H7 (cell line): ENCODE data around the gene HIVEP2. TPM values are rescaled to one million over a fixed set of nuclear protein-coding genes. Genes with fewer than 3 reads are reported as not detected.

Experiments
- DNase-seq: peaks from one replicate; pipeline ENCODE4 v3.0.0; 2012
- H3K27me3 ChIP-seq: 2 replicates; pipeline ENCODE4 v1.6.0; 2011; ENCODE audit warnings: mild to moderate bottlenecking, low read length; ENCODE audit not compliant: control insufficient read depth, insufficient read depth
- H3K36me3 ChIP-seq: replicated peaks from 2 replicates; pipeline ENCODE4 v1.5.1; 2011; ENCODE audit warnings: low read length; ENCODE audit not compliant: control insufficient read depth, insufficient read depth
- H3K4me3 ChIP-seq: 2 replicates; pipeline ENCODE4 v1.5.1; 2011; ENCODE audit warnings: low read depth, mild to moderate bottlenecking, control low read depth, low read length, moderate library complexity; ENCODE audit not compliant: insufficient read depth
- total RNA-seq: library from RNA; depleted of rRNA; stranded (reverse); fragments of >200 nt; shearing (Covaris generic); gene quantifications from 2 replicates; pipeline ENCODE4 v1.2.3, GENCODE V29; 2014

Gene HIVEP2
- total RNA-seq, 1 experiment from 2014 or later: 4.1 TPM

DNA sequence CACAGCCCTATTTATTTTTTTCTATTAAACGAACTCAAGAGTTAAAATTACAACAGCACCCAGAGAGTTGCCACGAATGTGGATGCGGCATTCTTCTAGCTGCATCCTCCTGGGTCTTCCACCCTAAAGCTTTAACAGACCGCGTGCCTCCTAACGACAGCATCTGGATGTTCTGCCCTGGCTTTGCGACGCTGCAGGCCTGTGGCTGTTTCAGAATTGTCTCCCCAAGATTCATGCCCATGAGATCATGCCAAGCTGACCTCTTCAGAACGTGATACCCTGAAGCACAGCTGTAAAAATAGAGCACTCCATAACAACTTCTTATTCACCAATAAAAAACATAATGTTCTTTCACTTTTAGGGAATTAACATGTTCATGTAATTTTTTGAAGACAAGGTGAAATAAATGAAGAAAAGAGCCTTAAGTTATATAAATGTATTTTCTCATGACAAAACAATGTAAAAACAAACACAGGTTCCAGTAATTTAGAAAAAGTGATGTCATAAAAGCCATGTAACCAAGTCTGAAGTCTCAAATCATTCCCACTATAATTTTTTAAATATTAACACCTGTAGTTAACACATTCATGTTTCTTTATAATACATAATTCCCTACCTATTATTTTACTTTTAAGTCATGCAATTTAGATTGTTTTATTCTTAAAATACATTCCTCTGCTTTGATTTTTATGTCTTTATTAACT is 26.5 kb downstream of the HIVEP2 start:
- no peak overlapping the region for H3K4me3 ChIP-seq
- no peaks in the 10 kb centered on the region for H3K36me3 ChIP-seq
- DNase-seq: no peak
- no peaks in the 10 kb centered on the region for H3K27me3 ChIP-seq

DNA sequence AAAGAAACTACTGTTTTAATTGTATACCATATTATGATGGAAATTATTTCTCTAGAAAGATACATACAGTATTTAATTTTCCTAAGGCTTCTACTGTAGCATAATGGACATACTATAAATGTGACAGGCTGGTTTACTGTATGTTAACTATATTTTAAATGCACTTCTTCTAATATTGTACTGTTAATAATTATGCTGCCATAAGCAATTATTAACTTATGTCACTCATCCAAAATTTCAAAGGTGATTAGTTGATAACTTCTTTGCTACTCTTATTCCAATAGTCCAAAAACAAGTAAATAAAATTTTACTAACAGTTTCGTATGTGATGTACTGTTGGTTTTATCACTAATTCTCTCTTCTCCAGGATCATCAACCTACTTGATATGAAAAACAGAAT is 28.1 kb downstream of the HIVEP2 start:
- no peaks in the 10 kb centered on the region for H3K27me3 ChIP-seq
- DNase-seq: no peak
- H3K4me3 ChIP-seq: no peak overlapping the region
- H3K36me3 ChIP-seq: no peaks in the 10 kb centered on the region

- no peaks in the 10 kb centered on the region for H3K36me3 ChIP-seq
- H3K4me3 ChIP-seq: no peak overlapping the region
- no peaks in the 10 kb centered on the region for H3K27me3 ChIP-seq
- no peak for DNase-seq
Observed at GRCh38 chr6:142914937-142915697, 29.9 kb downstream of the HIVEP2 start.

DNA sequence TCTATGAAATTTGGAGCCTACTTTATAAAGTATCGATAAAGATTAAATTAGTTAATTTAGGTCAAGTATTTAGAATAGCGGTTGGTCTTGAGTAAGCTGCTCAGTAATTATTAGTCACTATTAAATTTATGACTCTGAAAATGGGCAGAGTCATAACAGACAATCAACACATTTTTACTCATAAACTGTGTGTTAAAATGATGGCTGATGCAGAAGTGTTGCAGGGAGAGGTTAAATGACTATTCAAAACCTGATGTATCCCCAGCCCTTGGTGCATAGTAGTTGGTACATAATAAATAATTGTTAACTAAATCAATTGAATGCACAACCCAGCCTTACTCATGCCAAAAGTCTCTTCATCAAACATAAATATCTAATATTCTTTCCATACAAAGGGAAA is 30.6 kb downstream of the HIVEP2 start:
- DNase-seq: no peak
- no peaks in the 10 kb centered on the region for H3K27me3 ChIP-seq
- H3K4me3 ChIP-seq: no peak overlapping the region
- no peaks in the 10 kb centered on the region for H3K36me3 ChIP-seq

DNA sequence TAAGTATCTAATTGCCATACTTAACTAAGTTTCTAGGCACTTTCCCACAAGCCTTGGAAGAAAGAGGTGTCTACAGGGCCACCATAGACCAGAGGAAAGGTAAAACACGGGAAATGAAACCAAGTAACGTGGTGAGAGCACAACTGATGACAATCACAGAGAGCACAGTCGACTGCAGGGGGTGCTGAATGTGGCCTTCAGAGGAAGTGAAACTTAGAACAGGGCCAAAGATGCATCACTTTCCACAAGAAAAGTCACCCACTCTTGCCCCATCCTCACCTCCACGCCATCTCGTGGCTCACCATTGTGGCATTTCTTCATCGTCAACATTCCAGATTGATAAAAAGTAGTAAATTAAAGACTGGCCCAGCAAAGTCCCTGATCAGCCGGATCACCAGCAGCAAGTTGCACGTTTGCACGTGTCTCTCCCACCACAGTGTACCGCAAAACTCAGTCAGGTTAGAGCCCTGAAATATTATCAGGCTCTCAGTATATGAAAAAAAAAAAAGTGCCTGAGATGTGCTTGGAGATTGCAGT is 31.4 kb downstream of the HIVEP2 start:
- no peaks in the 10 kb centered on the region for H3K36me3 ChIP-seq
- H3K27me3 ChIP-seq: no peaks in the 10 kb centered on the region
- no peak for DNase-seq
- no peak overlapping the region for H3K4me3 ChIP-seq

- no peak overlapping the region for H3K4me3 ChIP-seq
- no peaks in the 10 kb centered on the region for H3K27me3 ChIP-seq
- H3K36me3 ChIP-seq: no peaks in the 10 kb centered on the region
- DNase-seq: no peak
Observed at GRCh38 chr6:142913036-142913510, 31.9 kb downstream of the HIVEP2 start.

GRCh38 chr6:142912125-142912524 is 32.9 kb downstream of the HIVEP2 start:
- no peak overlapping the region for H3K4me3 ChIP-seq
- H3K27me3 ChIP-seq: no peaks in the 10 kb centered on the region
- no peak for DNase-seq
- no peaks in the 10 kb centered on the region for H3K36me3 ChIP-seq

GRCh38 chr6:142911430-142911829 is 33.5 kb downstream of the HIVEP2 start:
- DNase-seq: no peak
- Histone ChIP-seq H3K4me3 (no peak overlapping the region), H3K27me3 (no peaks in the 10 kb centered on the region), H3K36me3 (no peaks in the 10 kb centered on the region)

GRCh38 chr6:142909686-142910085 is 35.3 kb downstream of the HIVEP2 start:
- no peaks in the 10 kb centered on the region for H3K36me3 ChIP-seq
- no peaks in the 10 kb centered on the region for H3K27me3 ChIP-seq
- H3K4me3 ChIP-seq: no peak overlapping the region
- no peak for DNase-seq

DNA sequence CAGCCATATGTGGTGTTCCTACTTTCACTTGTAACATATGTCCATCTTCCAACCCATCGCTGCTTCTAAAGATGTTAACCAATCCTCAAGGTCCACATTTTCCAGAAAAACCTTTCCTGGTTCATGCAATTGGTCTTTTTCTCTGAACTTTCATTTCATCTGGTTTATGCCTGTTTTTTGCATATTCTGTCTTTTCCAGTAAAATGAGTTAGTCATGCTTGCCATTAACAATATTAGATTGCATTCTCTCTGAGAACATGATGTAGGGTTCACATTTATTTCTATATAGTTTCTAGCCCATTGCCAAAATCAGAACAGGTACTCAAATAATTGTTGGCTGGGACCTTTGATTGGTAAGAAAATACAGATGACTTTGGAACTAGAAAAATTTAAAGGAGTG is 36.7 kb downstream of the HIVEP2 start:
- H3K36me3 ChIP-seq: no peaks in the 10 kb centered on the region
- no peak for DNase-seq
- H3K4me3 ChIP-seq: no peak overlapping the region

GRCh38 chr6:142907544-142907943 is 37.4 kb downstream of the HIVEP2 start:
- Histone ChIP-seq H3K27me3 (no peaks in the 10 kb centered on the region), H3K36me3 (no peaks in the 10 kb centered on the region), H3K4me3 (no peak overlapping the region)
- no peak for DNase-seq

More for the DNA sequence above, 36.7 kb downstream of the HIVEP2 start:
- no peaks in the 10 kb centered on the region for H3K27me3 ChIP-seq

DNA sequence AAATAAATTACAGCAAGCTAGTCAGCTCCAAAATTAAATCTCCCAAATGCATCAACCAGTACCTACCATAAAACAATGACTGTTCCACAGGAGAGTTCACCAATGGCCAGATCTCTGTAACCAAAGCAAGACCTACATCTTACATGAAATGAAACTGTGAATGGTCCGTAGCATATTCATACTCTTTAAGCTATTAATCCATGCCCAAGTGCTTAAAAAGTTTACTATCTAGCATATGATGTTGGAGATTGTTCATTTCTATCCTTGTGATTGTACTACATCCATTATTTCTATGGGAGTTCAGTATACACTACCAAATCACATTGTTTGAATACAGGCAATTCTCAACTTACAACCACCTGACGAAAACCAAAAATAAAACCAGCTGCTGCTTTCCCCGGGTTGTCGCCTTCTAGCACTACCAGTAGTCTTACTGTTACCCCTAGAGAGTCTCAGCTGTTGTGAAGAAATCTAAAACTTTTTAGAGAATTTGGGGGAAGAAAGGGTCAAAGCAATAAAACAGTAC is 38.0 kb downstream of the HIVEP2 start:
- no peaks in the 10 kb centered on the region for H3K36me3 ChIP-seq
- H3K27me3 ChIP-seq: no peaks in the 10 kb centered on the region
- no peak overlapping the region for H3K4me3 ChIP-seq
- DNase-seq: no peak

DNA sequence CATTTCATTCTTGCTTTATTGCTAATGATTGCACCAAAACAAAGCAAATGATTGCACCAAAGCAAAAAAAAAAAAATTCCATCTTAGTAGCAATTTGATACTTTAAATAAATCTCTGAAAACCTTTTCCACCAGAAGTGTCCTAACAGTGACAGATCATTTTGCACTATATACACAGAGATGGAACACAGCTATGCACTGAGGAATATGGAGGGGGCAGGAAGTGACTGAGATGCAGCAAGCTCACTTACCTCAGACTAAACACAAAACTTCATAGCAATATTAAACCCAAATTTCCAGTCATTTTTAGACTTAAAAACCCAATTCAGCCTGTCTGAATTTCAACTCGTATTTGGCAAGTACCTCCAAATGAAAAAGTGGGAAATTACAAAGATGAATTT is 41.2 kb downstream of the HIVEP2 start:
- DNase-seq: no peak
- Histone ChIP-seq H3K27me3 (no peaks in the 10 kb centered on the region), H3K36me3 (no peaks in the 10 kb centered on the region), H3K4me3 (no peak overlapping the region)

GRCh38 chr6:142902636-142903053 is 42.3 kb downstream of the HIVEP2 start:
- H3K36me3 ChIP-seq: no peaks in the 10 kb centered on the region
- DNase-seq: no peak
- no peaks in the 10 kb centered on the region for H3K27me3 ChIP-seq
- no peak overlapping the region for H3K4me3 ChIP-seq

- Histone ChIP-seq H3K4me3 (no peak overlapping the region), H3K36me3 (no peaks in the 10 kb centered on the region), H3K27me3 (no peaks in the 10 kb centered on the region)
- DNase-seq: no peak
Observed at GRCh38 chr6:142901611-142902010, 43.4 kb downstream of the HIVEP2 start.
